ENCODE data around the gene SIAE. TPM values are rescaled to one million over a fixed set of nuclear protein-coding genes. Genes with fewer than 3 reads are reported as not detected.

The SIAE gene
- total RNA-seq, 1 donor from 2014 or later = 42.5 TPM

- intact Hi-C loops (cut with DNase I) = no loop called here
- DNase-seq (ENCODE audit: low spot score) = no peak
These were observed 80.9 kb downstream of the SIAE start for GRCh38 chr11:124592627-124593026.

GRCh38 chr11:124591430-124591829 lies 82.1 kb downstream of the SIAE start:
- intact Hi-C loops (cut with DNase I) = no loop called here
- no peak for DNase-seq (ENCODE audit: low spot score)

- intact Hi-C loops (cut with DNase I) = loop anchor here (2.0 to 10.0 kb wide), 3 partner anchors 142 to 519 kb away; partner anchors contain the start of gene OR8B8
- DNase-seq (ENCODE audit: low spot score) = no peak
These were observed 87.2 kb downstream of the SIAE start for GRCh38 chr11:124586238-124586860.

GRCh38 chr11:124584681-124585372 lies 88.7 kb downstream of the SIAE start:
- DNase-seq (ENCODE audit: low spot score) = no peak
- intact Hi-C loops (cut with DNase I) = loop anchor here (5.0 to 10.0 kb wide), 2 partner anchors 140 to 518 kb away; partner anchors contain the start of gene OR8B8

- no peak for DNase-seq (ENCODE audit: low spot score)
- intact Hi-C loops (cut with DNase I) = loop anchor here (10.0 kb wide), 1 partner anchor 139 kb away; the partner anchor contains the start of gene OR8B8
These were observed 89.8 kb downstream of the SIAE start for GRCh38 chr11:124583781-124584180.

Other genes with a start within 250 kb of the SIAE start
- not detected for gene OR8B4, start 248.9 kb downstream of the SIAE start, total RNA-seq
- not detected for gene OR8B8, start 228.0 kb downstream of the SIAE start, total RNA-seq
- gene OR8B12, start 130.1 kb downstream of the SIAE start, total RNA-seq = not detected
- gene OR8A1, start 103.7 kb downstream of the SIAE start, total RNA-seq = not detected
- gene PANX3, start 62.3 kb downstream of the SIAE start, total RNA-seq = not detected
- gene TBRG1, start 50.9 kb downstream of the SIAE start, total RNA-seq = 21.3 TPM
- gene SPA17, start 165 bp upstream of the SIAE start, total RNA-seq = 1.8 TPM
- 6.4 TPM for gene NRGN, start 66.2 kb upstream of the SIAE start, total RNA-seq
- 1.2 TPM for gene VSIG2, start 78.5 kb upstream of the SIAE start, total RNA-seq
- 50.2 TPM for gene ESAM, start 88.6 kb upstream of the SIAE start, total RNA-seq
- gene MSANTD2, start 126.7 kb upstream of the SIAE start, total RNA-seq = 5.3 TPM
- 5.1 TPM for gene ROBO3, start 191.7 kb upstream of the SIAE start, total RNA-seq
- 15.9 TPM for gene ROBO4, start 224.1 kb upstream of the SIAE start, total RNA-seq
- gene HEPN1, start 245.5 kb upstream of the SIAE start, total RNA-seq = not detected

All from cardiac septum (tissue), 1 donor.